NOMO-1 (cell line): ENCODE measurements around the gene XIRP2.

ENCODE experiments used
- DNase-seq, 2 experiments: peaks; one replicate each; lab custom pipeline; 2025; ENCODE audit not compliant: unreplicated experiment in 2 of 2; lab: John Stamatoyannopoulos, UW

XIRP2 gene

DNA sequence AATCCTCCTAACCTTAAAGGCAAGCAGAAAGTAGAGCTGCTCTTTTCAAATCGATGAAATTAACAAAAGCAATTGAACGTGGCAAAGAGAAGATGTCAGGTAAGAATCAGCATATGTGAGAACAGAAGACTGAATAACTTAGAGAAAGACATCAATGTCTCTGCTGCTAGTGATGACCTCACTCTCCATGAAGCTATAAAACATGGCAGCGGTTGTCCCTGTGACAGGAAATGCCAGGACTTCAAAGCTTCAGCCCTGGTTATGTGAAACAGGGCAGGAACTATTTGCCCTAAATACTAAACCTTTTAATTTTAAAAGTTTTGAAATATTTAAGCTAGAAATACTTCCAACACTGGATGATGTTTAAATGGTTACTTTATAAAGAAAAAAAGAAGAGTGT, 383.7 kb downstream of the XIRP2 start:
- no peak for DNase-seq

DNA sequence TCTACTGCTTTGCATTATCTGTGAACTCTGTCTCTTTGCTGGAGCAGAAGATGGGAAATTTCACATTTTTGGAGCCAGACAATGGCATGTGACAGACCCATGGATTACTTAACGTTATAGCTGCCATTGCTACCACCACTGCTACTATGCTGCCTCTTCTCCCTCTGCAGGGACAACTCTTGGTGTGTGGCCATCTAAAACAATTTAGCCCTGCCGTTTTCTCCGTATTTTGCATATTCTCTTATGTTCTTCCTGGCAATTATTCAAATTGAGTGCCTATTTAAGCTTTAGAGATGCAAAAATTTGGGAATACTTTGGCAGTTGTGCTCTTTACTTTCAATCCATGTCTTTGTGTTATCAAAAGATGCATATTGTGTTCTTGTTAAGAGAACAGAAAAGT, 386.8 kb downstream of the XIRP2 start:
- DNase-seq = no peak

DNA sequence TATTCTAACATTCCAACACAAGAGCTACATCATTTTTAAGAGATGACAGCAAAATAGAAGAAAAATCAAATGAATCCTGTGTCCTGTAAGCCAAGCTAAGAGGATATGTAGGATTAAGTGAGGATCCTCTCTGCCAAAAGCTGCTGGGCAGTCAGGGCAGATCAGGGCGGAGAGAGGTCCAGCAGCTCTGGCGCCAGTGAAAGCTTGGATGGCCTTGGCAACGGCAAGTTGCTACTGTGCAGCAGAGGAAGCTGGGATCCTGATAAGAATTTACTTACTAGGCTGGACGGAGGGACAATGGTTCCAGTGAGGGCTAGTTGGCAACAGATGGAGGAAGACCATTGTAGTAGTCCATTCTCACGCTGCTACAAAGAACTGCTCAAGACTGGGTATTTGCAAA, 391.5 kb downstream of the XIRP2 start:
- no peak for DNase-seq

DNA sequence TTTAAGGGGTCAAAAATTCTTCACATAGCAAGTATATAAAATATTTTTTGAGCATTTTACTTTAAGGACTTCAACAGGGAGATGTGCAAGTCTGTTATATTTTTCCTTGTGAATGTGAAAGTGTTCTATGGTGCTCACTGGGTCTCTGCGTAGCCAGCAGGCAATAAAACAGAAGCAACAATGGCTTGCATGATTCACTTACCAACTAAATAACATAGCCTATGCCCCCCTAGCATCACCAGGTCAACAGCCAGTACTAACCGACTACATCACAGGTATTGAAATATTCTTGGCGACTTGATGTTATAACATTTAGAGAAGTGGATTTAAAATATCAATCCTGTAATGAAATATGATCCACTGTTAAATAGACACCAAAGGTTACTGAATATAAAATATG, 398.9 kb downstream of the XIRP2 start:
- no peak for DNase-seq

DNA sequence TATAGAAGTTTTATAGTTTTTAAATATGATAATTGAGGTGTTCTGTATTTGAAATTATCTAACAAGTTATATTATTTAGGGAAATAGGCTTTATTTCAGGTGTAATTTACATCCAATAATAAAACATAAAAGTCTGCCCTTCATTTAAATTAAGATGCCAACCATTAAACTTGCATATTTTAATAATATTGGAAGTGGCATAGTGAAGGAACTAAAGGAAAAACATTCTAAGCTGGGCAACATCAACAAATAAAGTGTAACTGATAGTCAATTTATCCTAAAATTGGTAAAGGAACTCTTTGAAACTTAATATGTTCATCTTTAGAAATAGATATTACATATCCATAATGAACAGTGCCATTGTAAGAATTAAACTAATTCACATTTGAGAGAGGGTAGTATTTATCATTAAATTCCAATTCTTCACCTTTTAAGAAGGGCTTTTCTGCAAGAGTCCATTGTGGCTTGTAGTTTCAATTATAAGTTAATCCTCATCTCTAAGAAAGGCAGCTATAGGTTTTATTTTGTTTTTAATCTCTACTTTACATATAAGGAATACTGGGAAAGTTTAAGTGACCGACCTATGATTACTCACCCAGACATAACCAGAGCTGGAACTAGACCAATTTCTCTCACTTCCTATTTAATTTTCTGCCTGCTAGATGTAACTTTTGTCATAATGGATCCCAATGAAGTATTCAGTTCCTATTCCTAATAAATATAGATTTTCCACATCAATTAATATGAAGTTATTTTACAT, 401.6 kb downstream of the XIRP2 start:
- no peak for DNase-seq

DNA sequence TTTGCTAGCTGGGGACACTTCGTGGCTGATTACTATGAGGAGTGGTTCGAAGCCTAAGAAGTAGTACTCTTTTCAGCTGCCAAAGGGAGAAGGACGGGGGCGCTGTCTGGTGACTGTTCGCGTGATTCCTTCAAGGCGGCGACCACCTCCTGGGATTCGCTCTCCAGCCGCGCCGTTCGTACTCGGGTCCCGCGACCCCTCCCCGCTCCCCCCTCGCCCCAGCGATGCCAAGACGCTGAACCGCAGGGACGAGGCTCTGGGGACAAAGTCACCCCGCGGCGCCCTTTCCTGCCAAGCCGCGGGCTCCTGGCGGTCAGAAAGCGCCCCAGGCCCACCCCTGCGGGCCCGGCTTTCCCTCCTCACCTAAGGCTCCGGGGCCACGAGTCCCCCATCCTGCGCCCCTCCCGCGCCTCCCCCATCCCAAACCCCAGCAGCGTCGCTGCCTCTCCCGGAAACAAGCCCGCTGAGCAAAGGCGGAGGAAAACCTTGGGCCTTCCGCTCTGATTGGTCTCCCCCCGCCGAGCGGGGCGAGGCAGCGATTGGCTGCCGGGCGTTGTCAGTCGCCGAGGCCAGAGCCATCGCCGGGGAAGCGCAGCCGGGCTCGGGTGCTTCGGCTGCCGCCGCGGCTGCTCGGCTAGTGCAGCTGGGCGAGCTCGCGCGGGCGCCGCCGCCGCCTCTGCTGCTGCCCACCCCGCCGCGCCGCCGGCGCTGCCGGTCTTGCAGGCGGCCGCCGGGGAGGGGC, 404.3 kb downstream of the XIRP2 start, which contains the start of gene B3GALT1:
B3GALT1 (plus strand) TSS at position 572 of the 742 bp plus-strand sequence.
- DNase-seq = peak; percentile 59 to 63

DNA sequence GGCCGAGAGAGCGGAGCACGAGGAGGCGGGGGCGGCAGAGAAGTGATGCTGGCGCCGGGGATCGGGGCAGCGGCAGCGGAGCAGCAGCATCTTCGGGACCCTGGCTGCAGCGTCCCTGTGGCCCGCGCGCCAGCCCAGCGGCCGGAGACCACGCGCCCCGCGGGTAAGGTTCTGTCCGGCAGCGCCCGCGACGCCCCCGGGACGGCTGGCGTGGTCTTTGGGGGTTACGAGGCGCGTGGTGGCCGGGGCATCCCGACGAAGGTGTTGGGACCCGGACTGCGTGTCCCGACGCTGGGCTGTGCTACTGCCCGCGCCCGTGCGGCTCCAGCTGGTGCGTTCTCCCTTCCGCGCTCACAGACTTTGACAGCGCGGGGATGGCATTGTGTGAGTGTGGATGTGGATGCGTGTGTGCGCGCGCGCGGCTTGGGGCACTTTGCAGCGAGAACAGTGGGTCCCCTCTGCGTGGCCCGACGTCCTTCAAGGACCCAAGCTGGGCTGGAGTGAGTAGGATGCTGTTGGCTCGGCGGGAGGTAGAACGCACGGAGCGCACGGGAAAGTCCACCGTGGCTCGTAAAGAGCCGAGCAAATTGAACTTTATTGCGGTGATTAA, 405.0 kb downstream of the XIRP2 start:
- DNase-seq = no peak

DNA sequence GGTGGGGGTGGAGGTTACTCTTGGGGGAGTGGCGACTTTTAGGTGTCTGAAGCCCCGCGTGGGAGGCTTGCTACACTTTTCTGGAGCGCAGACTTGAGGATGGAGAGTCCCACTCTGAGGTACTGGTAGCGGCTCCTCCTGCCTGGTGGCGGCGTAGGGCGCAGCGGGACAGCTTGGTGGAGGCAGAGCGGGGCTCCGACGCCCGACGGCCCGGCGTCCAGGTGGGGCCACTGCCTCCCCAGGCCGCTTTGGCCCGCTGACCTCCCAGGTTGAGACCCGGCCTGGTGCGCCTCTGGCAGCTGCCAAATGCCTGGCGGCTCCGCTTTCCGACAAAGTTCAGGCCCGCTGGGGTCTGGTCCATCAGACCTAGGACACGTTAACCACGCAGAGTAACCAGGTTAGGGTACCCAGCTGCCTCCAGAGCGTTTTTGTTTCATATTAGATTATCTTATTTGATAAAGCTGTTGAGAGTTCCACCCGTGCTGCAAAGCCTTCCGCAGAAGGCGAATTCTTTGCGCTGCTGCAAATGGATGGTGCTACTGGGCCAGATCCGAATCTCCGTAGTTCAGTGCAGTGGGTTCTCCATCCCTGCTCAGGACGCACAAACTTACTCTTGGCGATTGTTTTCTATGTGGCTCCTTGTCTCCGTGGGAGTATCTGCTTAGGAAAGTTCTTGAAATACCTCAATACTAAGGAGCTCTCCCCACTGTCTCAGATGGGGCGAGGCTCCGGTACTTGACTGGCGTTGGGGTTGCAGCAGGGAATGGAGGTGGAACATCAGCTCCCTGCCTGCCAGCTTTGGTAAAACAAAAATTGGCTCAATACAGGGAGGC, 405.9 kb downstream of the XIRP2 start:
- DNase-seq = no peak

DNA sequence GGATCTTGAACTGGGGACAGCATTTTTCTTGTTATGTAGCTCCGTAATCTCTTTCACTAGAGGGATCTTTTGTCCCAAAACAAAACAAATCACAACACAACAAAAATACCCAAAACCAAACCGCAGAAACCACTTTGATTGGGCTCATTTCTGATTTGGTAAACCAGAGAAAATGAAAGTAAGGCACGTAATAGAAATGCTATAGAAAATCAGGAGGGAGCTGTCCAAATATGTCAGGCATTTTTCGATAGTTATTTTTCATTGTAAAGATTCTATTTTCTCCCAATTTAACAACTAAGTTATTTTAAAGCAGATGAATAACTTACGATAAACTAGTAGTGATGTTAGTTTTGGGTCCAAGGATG, 406.5 kb downstream of the XIRP2 start:
- DNase-seq = no peak

DNA sequence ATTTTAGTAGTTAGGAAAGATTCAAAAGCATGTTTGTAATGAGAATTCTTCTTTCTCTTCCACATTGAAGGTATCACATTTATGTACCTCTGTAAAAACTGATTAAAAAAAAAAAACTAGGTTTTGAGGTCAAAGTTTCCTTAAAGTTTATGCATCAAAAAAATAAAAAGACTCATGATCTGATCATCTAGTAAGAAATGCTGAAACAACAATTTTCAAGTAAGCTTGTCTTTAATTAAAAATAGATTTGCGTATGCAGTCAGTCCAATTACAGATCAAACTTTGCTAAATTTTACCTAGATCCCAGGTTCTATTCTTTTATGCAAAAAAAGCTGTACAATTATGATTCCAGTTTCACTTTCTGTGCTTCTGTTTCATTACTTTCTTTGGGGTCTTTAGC, 409.0 kb downstream of the XIRP2 start:
- DNase-seq = no peak

DNA sequence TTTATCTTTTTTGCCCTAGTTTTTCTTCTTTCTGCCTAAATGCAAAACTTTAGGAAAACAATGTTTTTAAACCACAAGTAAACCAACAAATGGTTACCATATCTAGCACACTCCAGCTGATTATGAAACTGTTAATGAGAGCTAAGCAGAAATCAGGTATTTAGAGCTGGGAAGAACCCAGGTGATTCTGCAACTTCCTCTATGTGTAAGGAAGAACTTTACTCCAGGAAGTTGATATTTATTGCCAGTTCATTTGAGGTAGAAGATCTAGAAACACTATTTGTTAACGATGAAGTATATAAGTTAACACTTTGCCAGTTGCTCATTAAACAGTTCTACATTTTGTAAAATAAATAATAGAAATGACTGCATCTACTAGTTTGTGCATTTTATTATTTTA, 409.7 kb downstream of the XIRP2 start:
- DNase-seq = no peak
